Measurements from ENCODE around the gene CRNN.

CRNN gene

DNA sequence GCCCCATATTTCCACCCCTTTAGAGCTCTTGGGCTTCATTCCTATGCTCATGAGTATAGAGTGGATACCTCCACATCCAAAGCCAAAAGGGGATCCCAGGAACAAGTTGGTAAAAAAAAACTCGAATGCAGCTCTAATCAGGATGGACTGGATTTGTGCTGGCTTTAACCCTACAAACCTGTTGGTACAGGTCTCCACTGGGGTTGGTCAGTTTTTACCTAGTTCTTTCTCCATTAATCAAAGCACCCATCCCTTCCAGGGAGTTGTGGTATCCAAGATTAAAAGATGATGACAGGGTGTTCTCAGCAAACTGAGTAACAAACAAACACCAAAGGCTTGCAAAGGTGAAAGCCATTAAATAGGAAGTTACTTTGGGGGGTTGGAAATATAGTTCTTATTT lies 5.9 kb upstream of the CRNN start:
- no peak for DNase-seq (ENCODE audit: low read depth, low spot score)

DNA sequence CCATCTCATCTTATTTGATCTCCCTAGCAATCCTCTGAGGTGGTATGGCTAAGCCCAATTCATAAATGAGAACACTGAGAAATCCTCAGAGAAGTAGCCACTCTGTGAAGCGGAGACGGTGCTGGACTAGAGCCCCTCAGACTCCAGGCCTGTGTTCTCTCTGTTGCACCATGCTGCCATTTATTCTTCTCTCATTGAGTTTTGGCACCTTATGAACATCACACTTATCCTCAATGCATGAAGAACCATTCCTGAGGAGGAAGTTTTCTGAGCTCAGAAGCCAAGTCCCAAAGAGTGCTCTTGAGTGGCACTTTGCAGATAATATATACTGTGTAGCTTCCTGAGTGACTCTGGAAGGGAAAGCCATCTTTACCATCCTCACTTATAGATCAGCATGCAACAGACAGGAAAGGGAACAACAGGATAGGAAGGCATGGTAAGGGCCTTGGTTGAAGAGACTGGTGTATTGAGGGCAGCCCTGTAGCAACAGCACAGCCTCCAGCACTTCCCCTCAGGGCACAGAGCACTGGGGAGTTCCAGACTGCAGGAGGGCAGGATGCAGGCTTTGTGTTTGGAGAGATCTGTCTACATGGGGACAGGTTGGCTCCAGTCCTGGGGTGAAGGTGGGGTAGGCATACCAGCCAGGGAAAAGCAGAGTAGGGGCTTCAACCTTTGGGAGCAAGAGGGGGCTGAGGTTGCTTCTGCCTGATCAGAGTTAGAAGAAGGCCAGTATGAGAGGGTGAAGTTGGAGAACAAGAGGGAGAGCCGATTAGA lies 1.6 kb upstream of the CRNN start:
- DNase-seq (ENCODE audit: low read depth, low spot score): no peak

GRCh38 chr1:152412756-152413155 lies 1.3 kb downstream of the CRNN start:
- DNase-seq (ENCODE audit: low read depth, low spot score): no peak

DNA sequence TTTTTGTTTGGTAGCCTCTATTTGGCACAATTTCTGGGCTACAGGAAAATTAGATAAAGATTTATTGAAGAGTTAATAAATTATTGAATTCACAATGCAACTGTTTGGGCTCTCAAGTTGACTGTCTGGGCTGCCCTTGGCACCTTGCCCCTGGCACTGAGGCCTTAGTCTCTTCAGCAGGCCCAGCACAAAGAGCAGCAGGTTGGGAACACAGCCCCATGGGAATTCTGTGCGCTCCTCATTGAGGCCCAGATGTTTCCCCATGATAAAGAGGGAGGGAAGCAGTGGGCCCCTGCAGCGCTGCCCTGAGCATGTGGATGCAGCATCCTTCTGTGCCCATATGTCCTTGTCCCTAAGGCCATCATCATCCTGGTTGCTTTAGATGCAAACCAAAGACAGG lies 2.9 kb downstream of the CRNN start:
- DNase-seq (ENCODE audit: low read depth, low spot score): no peak

- no peak for DNase-seq (ENCODE audit: low read depth, low spot score)
Observed at GRCh38 chr1:152410599-152410998, 3.5 kb downstream of the CRNN start.

DNA sequence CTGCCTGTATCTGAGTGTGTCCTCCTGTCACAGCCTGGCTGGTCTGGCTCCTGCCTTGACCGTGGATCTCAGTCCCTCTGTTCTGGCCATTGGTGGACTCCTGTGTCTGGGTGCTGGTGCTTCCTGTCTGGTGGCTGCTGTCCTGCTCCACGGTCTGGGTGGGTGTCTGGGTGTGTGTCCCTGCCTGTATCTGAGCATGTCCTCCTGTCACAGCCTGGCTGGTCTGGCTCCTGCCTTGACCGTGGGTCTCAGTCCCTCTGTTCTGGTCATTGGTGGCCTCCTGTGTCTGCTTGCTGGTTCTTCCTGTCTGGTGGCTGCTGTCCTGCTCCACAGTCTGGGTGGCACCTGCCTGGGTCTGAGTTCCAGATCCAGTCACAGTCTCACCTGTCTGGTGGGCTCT lies 4.0 kb downstream of the CRNN start:
- DNase-seq (ENCODE audit: low read depth, low spot score): no peak

- DNase-seq (ENCODE audit: low read depth, low spot score): no peak
Observed at GRCh38 chr1:152408664-152409063, 5.4 kb downstream of the CRNN start.

GRCh38 chr1:152398812-152399698 lies 15.0 kb downstream of the CRNN start:
- no peak for DNase-seq (ENCODE audit: low read depth, low spot score)

DNA sequence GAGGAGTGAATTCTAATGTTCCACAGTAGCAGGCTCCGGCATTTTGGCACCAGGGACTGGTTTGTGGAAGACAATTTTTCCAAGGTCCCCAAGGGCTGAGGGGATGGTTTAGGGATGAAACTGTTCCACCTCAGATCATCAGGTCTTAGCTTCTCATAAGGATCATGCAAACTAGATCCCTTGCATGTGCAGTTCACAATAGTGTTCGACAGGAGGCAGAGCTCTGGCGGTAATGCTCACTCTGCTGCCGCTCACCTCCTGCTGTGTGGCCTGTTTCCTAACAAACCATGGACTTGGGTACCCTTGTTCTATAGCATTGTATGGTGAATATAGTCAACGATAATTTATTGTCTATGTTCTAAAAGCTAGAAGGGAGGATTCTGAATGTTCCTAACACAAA lies 16.6 kb downstream of the CRNN start:
- DNase-seq (ENCODE audit: low read depth, low spot score): no peak

DNA sequence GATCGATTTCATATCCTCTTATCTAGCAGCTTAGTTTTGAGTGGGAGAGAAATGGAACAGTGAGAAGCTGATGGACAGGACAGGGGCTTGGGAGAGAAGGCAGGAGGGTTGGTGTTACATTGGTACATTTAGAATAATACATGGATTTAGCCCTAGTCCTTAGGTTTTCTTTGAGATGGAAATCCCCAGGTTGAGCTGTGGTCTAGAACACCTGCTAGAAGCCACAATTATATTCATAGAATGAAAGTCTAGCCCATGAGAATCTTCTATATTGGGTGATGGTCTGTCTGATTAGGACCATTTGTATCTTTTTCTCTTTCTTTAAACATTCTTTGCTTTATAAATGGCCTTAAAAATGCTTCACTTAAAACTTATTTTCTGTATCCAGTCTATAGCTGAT lies 19.9 kb downstream of the CRNN start:
- DNase-seq (ENCODE audit: low read depth, low spot score): no peak

- no peak for DNase-seq (ENCODE audit: low read depth, low spot score)
Observed at GRCh38 chr1:152392909-152393308, 21.2 kb downstream of the CRNN start.

DNA sequence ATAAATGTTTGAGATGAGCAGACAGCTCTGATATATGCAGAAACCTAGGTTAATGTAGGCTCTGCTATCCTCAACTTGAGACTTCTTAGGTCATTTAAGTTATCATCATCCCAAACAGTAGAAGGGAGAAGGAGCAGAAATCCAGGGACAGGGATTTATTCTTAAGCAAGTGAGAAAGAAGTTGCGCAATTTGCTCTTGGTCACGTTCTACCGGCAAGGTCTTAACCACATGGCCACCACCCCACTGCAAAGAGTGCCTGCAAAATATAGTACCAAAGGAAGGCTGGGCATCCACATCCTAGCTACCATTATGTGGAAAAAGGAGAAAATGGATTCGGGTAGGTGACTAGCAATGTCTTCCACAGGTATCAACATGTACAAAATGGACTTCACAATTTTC lies 25.2 kb downstream of the CRNN start:
- no peak for DNase-seq (ENCODE audit: low read depth, low spot score)

GRCh38 chr1:152386940-152387339 lies 27.1 kb downstream of the CRNN start:
- no peak for DNase-seq (ENCODE audit: low read depth, low spot score)

- no peak for DNase-seq (ENCODE audit: low read depth, low spot score)
Observed at GRCh38 chr1:152380932-152381331, 33.1 kb downstream of the CRNN start.

DNA sequence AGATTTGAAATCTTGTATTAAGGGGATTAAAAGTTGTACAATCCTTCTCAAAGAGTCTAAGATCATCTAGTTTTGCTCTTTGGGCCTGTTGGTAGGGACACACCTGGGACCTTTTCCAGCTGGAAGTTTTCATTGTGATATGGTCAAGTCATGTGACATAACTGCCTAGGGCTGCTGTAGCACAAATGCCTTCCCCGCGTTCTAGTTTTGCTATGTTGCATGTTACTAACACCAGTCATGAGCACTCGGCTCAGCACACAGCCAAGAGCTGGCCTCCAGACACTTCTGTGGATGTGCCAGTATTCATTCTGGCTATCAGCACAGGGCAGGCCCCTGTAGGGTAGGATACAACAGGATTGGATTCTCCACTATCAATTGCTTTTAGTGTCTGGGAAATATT lies 39.6 kb downstream of the CRNN start:
- no peak for DNase-seq (ENCODE audit: low read depth, low spot score)

- DNase-seq (ENCODE audit: low read depth, low spot score): no peak
Observed at GRCh38 chr1:152372672-152373071, 41.4 kb downstream of the CRNN start.

DNA sequence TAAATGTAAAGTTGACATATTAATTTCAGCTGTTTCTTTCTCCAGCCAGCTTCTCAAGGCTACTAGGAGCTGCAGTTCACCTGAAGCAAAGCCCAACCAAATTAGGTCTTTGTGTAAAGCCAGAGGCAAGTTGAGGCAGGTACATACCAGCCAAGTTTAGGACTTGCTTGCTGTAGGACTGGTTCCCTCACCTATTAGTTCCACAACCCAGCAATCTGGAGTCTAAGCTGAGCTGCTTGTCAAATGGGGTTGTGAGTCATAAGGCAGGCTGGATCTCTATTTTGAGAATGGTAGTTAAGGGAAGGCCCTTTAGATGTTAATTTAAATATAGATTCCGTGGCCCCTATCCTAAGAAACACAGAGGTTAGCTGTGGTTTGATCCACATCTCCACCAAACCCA lies 46.6 kb downstream of the CRNN start:
- DNase-seq (ENCODE audit: low read depth, low spot score): no peak

GRCh38 chr1:152359906-152360305 lies 54.2 kb downstream of the CRNN start, which contains the start of gene FLG2:
TSS of gene FLG2 (minus strand) at chr1:152360006. CDS start at chr1:152358884, 1,122 bp downstream.
- no peak for DNase-seq (ENCODE audit: low read depth, low spot score)

Data from ELF-1 (cell line).